ENCODE results near the gene UBE2L6.

The UBE2L6 gene

GRCh38 chr11:57604296-57605027 is 37.0 kb upstream of the UBE2L6 start:
- no peak for TF ChIP-seq CTCF (IDR thresholded peaks at IDR 0.05; ENCODE audit: low read depth, low read length)
- DNase-seq (ENCODE audit: low read depth, low spot score) = no peak
- in situ Hi-C loops (cut with HindIII; ENCODE audit: low sequenced_read_pairs) = no loop called here
- no peak overlapping the region for H3K4me3 ChIP-seq (ENCODE audit: low read depth, low read length)

GRCh38 chr11:57601297-57601696 is 33.8 kb upstream of the UBE2L6 start:
- no peak overlapping the region for H3K4me3 ChIP-seq (ENCODE audit: low read depth, low read length)
- in situ Hi-C loops (cut with HindIII; ENCODE audit: low sequenced_read_pairs) = no loop called here
- DNase-seq (ENCODE audit: low read depth, low spot score) = no peak
- TF ChIP-seq CTCF (IDR thresholded peaks at IDR 0.05; ENCODE audit: low read depth, low read length) = no peak

- TF ChIP-seq CTCF (IDR thresholded peaks at IDR 0.05; ENCODE audit: low read depth, low read length) = no peak
- no peak for DNase-seq (ENCODE audit: low read depth, low spot score)
- in situ Hi-C loops (cut with HindIII; ENCODE audit: low sequenced_read_pairs) = no loop called here
- H3K4me3 ChIP-seq (ENCODE audit: low read depth, low read length) = no peak overlapping the region
Measured at GRCh38 chr11:57599381-57599780, 31.9 kb upstream of the UBE2L6 start.

- H3K4me3 ChIP-seq (ENCODE audit: low read depth, low read length) = no peak overlapping the region
- no peak for TF ChIP-seq CTCF (IDR thresholded peaks at IDR 0.05; ENCODE audit: low read depth, low read length)
- no peak for DNase-seq (ENCODE audit: low read depth, low spot score)
- in situ Hi-C loops (cut with HindIII; ENCODE audit: low sequenced_read_pairs) = no loop called here
Measured at GRCh38 chr11:57598831-57599155, 31.3 kb upstream of the UBE2L6 start.

GRCh38 chr11:57597916-57598830 is 30.7 kb upstream of the UBE2L6 start:
- no peak for DNase-seq (ENCODE audit: low read depth, low spot score)
- peak overlapping the region; percentile 22 for H3K4me3 ChIP-seq (ENCODE audit: low read depth, low read length)

GRCh38 chr11:57597461-57597915 is 30.0 kb upstream of the UBE2L6 start, which contains the start of gene SERPING1:
Gene SERPING1, plus strand, starts transcription at chr11:57597685. Its CDS starts 586 bp downstream, at chr11:57598271.
- H3K4me3 ChIP-seq (ENCODE audit: low read depth, low read length) = peak within 1 kb of the TSS; percentile 22
- in situ Hi-C loops (cut with HindIII; ENCODE audit: low sequenced_read_pairs) = no loop called here
- DNase-seq (ENCODE audit: low read depth, low spot score) = no peak
- no peak for TF ChIP-seq CTCF (IDR thresholded peaks at IDR 0.05; ENCODE audit: low read depth, low read length)

More at GRCh38 chr11:57597916-57598830, 30.7 kb upstream of the UBE2L6 start:
- no peak for TF ChIP-seq CTCF (IDR thresholded peaks at IDR 0.05; ENCODE audit: low read depth, low read length)
- in situ Hi-C loops (cut with HindIII; ENCODE audit: low sequenced_read_pairs) = no loop called here
